Suprapubic skin (tissue), 4 donors: ENCODE data around the gene CCM2. TPM values are rescaled to one million over a fixed set of nuclear protein-coding genes. Genes with fewer than 3 reads are reported as not detected.

ENCODE experiments used
- DNase-seq, 2 donors: peaks; one replicate each; pipeline ENCODE4 v3.0.0-alpha.2; 2019; ENCODE audit warnings: low spot score in 2 of 2
- H3K27ac ChIP-seq: fragments of 200-600 bp; sonication (generic); one replicate; pipeline ENCODE4 v1.5.1; 2019
- H3K27me3 ChIP-seq: fragments of 200-600 bp; sonication (generic); one replicate; pipeline ENCODE4 v1.5.1; 2019
- H3K36me3 ChIP-seq: fragments of 200-600 bp; sonication (generic); one replicate; pipeline ENCODE4 v1.5.1; 2019
- H3K4me1 ChIP-seq: fragments of 200-600 bp; sonication (generic); one replicate; pipeline ENCODE4 v1.5.1; 2019
- H3K4me3 ChIP-seq: fragments of 200-600 bp; sonication (generic); one replicate; pipeline ENCODE4 v1.5.1; 2019; ENCODE audit warnings: mild to moderate bottlenecking
- H3K9me3 ChIP-seq: fragments of 200-600 bp; sonication (generic); one replicate; pipeline ENCODE4 v1.5.1; 2019
- CTCF ChIP-seq, 2 donors: fragments of 200-600 bp in 1 of 2; fragments of 450-650 bp in 1 of 2; sonication (generic) in 1 of 2; IDR thresholded peaks; one replicate each; pipeline ENCODE4 v1.5.1; 2016 to 2019; ENCODE audit warnings: antibody characterized with exemption in 2 of 2, mild to moderate bottlenecking in 1 of 2, moderate library complexity in 1 of 2
- EP300 ChIP-seq: sonication (generic); formaldehyde crosslinking; IDR thresholded peaks from one replicate; pipeline ENCODE4 v1.6.1; 2017; ENCODE audit warnings: antibody characterized with exemption
- POLR2A ChIP-seq, 2 donors: fragments of 450-650 bp; IDR thresholded peaks; one replicate each; pipeline ENCODE4 v1.6.1; 2017; ENCODE audit warnings: antibody characterized with exemption in 2 of 2, mild to moderate bottlenecking in 2 of 2, moderate library complexity in 2 of 2
- POLR2AphosphoS5 ChIP-seq, 3 donors: sonication (generic); formaldehyde crosslinking; IDR thresholded peaks; one replicate each; pipeline ENCODE4 v1.6.1; 2017; ENCODE audit warnings: antibody characterized with exemption in 3 of 3
- WGBS: methylation state at CpG from one replicate; pipeline ENCODE4 v1.1.5; 2018; 5-methylcytosine and 5-hydroxymethylcytosine counted together
- total RNA-seq, 4 donors: library from RNA; depleted of rRNA; stranded (reverse); fragments of >200 nt; gene quantifications; one replicate each; pipeline ENCODE4 v1.1.0, GENCODE V29; 2016

CCM2 gene
- total RNA-seq, 4 donors from 2014 or later, result 34.3 to 42.3 (median 35.9) TPM

DNA sequence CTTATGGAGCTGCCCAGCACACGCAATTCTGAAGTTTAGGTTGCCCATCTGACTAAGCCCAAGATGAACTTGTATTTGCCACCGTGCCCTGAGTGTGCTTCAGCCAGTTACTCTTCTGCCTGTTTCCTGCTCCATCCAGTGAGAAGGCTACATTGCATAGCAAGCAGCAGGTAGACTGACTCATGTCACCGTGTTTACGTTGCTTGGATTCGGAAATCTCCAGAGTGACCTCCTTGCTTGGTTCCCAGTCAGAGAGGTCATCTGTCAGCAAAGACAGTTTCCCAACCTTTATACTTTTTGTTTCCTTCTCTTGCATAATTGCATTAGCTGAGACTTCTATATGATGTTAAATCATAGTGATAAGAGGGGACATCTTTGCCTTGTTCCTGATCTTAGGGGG lies 57.9 kb downstream of the CCM2 start:
- DNase-seq, result peak in 1 of 2 donors; percentile 9
- TF ChIP-seq EP300, result no peak
- no peak for TF ChIP-seq POLR2A (IDR thresholded peaks at IDR 0.05)
- TF ChIP-seq POLR2AphosphoS5 (IDR thresholded peaks at IDR 0.05), result no peak
- TF ChIP-seq CTCF (IDR thresholded peaks at IDR 0.05), result no peak
- H3K4me1 ChIP-seq, result no peaks in the 10 kb centered on the region

GRCh38 chr7:45060295-45060694 lies 60.3 kb downstream of the CCM2 start:
- no peaks in the 10 kb centered on the region for H3K9me3 ChIP-seq
- 95% methylated on average over 3 of the region's 3 CpGs for WGBS
- H3K4me1 ChIP-seq, result no peaks in the 10 kb centered on the region
- no peak overlapping the region for H3K27ac ChIP-seq
- no peak for TF ChIP-seq CTCF (IDR thresholded peaks at IDR 0.05)
- no peak for TF ChIP-seq POLR2A (IDR thresholded peaks at IDR 0.05)
- TF ChIP-seq EP300, result no peak
- TF ChIP-seq POLR2AphosphoS5 (IDR thresholded peaks at IDR 0.05), result no peak
- DNase-seq, result no peak
- H3K36me3 ChIP-seq, result peaks cover 17% of the 10 kb centered on the region
- no peaks in the 10 kb centered on the region for H3K27me3 ChIP-seq
- no peak overlapping the region for H3K4me3 ChIP-seq

More for the DNA sequence above, 57.9 kb downstream of the CCM2 start:
- 88% methylated on average over 5 of the region's 5 CpGs for WGBS
- Histone ChIP-seq H3K27me3 (no peaks in the 10 kb centered on the region), H3K36me3 (peaks cover 3% of the 10 kb centered on the region), H3K9me3 (no peaks in the 10 kb centered on the region), H3K4me3 (no peak overlapping the region), H3K27ac (no peak overlapping the region)

DNA sequence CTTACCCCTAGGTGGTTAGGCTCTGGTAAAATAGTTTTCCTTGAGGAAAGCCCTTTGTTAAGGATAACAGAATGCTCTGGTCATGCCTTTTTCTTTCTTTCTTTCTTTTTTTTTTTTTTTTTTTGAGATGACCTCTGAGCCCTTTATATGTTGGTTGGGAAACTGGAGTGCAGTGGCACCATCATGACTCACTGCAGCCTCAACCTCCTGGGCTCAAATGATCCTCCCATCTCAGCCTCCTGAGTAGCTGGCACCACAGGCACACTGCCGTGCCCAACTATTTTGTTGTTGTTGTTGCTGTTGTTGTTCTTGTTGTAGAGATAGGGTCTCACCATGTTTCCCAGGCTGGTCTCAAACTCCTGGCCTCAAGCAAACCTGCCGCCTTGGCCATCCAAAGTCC lies 61.4 kb downstream of the CCM2 start:
- TF ChIP-seq EP300, result no peak
- TF ChIP-seq CTCF (IDR thresholded peaks at IDR 0.05), result no peak
- no peak for TF ChIP-seq POLR2A (IDR thresholded peaks at IDR 0.05)
- TF ChIP-seq POLR2AphosphoS5 (IDR thresholded peaks at IDR 0.05), result no peak
- peaks cover 26% of the 10 kb centered on the region for H3K36me3 ChIP-seq
- H3K4me3 ChIP-seq, result no peak overlapping the region
- H3K4me1 ChIP-seq, result no peaks in the 10 kb centered on the region
- no peak for DNase-seq
- WGBS, result 94% methylated on average over 2 of the region's 2 CpGs
- no peaks in the 10 kb centered on the region for H3K27me3 ChIP-seq
- H3K9me3 ChIP-seq, result no peaks in the 10 kb centered on the region
- no peak overlapping the region for H3K27ac ChIP-seq

- no peaks in the 10 kb centered on the region for H3K27me3 ChIP-seq
- peak in 1 of 2 donors; percentile 24 for DNase-seq
- no peak overlapping the region for H3K27ac ChIP-seq
- H3K9me3 ChIP-seq, result no peaks in the 10 kb centered on the region
- no peak overlapping the region for H3K4me3 ChIP-seq
- H3K4me1 ChIP-seq, result no peaks in the 10 kb centered on the region
- 77% methylated on average over 1 of the region's 1 CpG for WGBS
- peaks cover 31% of the 10 kb centered on the region for H3K36me3 ChIP-seq
- no peak for TF ChIP-seq CTCF (IDR thresholded peaks at IDR 0.05)
- no peak for TF ChIP-seq POLR2AphosphoS5 (IDR thresholded peaks at IDR 0.05)
These were observed 61.9 kb downstream of the CCM2 start for GRCh38 chr7:45061806-45062425.

DNA sequence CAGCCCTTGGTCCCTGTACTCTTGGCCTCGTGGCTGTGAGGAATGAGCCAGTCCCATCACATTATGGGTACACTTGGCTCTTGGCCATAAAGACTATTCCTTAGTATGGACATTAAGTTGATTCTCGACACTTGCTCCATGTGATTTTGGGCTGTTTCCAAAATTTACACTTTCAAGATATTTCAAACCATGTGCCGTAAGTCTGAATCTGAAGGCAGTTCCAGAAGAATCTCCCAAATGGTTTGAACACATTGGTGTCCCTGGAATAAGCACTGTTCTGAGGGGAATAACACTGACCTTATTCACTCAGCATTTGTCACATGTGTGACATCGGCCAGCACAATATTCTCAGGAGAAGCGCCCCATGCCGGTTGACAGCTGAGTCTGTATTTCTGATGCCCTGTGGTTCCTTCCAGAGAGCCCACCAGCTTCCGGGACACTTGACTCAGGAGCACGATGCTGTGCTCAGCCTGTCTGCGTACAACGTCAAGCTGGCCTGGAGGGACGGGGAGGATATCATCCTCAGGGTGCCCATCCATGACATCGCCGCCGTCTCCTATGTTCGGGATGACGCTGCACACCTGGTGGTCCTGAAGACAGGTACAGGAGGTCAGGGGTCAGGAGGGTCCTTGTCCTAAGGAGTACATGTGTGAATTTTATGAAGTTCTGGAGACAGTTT lies 64.2 kb downstream of the CCM2 start:
- no peaks in the 10 kb centered on the region for H3K27me3 ChIP-seq
- H3K36me3 ChIP-seq, result peaks cover 49% of the 10 kb centered on the region
- TF ChIP-seq POLR2A (IDR thresholded peaks at IDR 0.05) (no peak), CTCF (IDR thresholded peaks at IDR 0.05) (no peak), POLR2AphosphoS5 (IDR thresholded peaks at IDR 0.05) (no peak), EP300 (no peak)
- no peak overlapping the region for H3K4me3 ChIP-seq
- peak in 1 of 2 donors; percentile 58 for DNase-seq
- H3K9me3 ChIP-seq, result no peaks in the 10 kb centered on the region
- no peak overlapping the region for H3K27ac ChIP-seq
- 97% methylated on average over 11 of the region's 16 CpGs for WGBS
- no peaks in the 10 kb centered on the region for H3K4me1 ChIP-seq
